ENCODE data around the gene TMPRSS11F.

The TMPRSS11F gene

DNA sequence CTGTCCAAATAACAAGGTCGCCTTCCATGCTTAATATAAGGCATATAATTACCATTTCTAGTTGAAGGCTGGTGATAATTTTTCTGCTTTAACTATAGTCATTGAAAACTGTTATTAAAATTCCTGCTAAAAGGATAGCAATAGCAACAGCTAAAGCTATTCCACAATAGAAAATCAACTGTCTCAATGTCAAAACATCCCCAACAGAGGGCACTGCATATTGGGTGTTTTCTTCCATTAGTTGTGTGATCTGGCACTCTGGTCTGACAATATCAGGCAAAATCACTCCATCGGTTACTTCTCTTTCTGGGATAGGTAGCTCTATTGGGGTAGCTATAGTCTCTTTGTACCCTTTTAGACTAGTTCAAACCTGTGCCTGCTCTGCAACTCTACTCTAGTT is 53.5 kb downstream of the TMPRSS11F start:
- H3K36me3 ChIP-seq (ENCODE audit: control insufficient read depth, insufficient read depth, low read length), result no peaks in the 10 kb centered on the region
- no peak overlapping the region for H3K9ac ChIP-seq (ENCODE audit: low read depth, low read length)
- H3K27me3 ChIP-seq (ENCODE audit: control insufficient read depth, insufficient read depth, low read length), result no peaks in the 10 kb centered on the region
- no peak overlapping the region for H3K4me3 ChIP-seq (ENCODE audit: low read depth, low read length)
- peaks cover 15% of the 10 kb centered on the region for H3K4me1 ChIP-seq (ENCODE audit: control insufficient read depth, insufficient read depth, low read length)
- no peaks in the 10 kb centered on the region for H3K9me3 ChIP-seq (ENCODE audit: control insufficient read depth, insufficient read depth, low read length)

DNA sequence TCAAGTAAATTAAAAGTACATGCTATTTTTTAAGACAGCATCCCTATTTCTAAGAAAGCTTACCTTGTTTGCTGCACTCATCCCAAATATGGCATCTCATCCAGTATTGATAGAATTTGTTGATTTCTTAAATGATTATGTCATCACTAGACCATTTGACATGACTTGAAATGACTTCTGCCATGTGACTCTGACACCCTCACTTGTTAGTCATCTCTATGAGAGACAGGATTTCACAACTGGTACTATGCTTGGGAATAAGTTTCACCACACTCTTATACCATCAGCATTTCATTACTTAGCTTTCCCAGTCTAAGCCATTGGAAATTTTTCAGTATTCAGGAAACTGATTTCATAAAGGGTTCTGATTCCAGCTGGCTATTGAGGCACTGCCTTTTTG is 55.3 kb downstream of the TMPRSS11F start:
- Histone ChIP-seq H3K4me1 (ENCODE audit: control insufficient read depth, insufficient read depth, low read length) (peaks cover 7% of the 10 kb centered on the region), H3K9me3 (ENCODE audit: control insufficient read depth, insufficient read depth, low read length) (no peaks in the 10 kb centered on the region), H3K9ac (ENCODE audit: low read depth, low read length) (no peak overlapping the region), H3K36me3 (ENCODE audit: control insufficient read depth, insufficient read depth, low read length) (no peaks in the 10 kb centered on the region), H3K27me3 (ENCODE audit: control insufficient read depth, insufficient read depth, low read length) (no peaks in the 10 kb centered on the region), H3K4me3 (ENCODE audit: low read depth, low read length) (no peak overlapping the region)

GRCh38 chr4:68070302-68070701 is 59.4 kb downstream of the TMPRSS11F start:
- H3K4me3 ChIP-seq (ENCODE audit: low read depth, low read length), result no peak overlapping the region
- no peaks in the 10 kb centered on the region for H3K36me3 ChIP-seq (ENCODE audit: control insufficient read depth, insufficient read depth, low read length)
- H3K9me3 ChIP-seq (ENCODE audit: control insufficient read depth, insufficient read depth, low read length), result no peaks in the 10 kb centered on the region
- H3K9ac ChIP-seq (ENCODE audit: low read depth, low read length), result no peak overlapping the region
- H3K4me1 ChIP-seq (ENCODE audit: control insufficient read depth, insufficient read depth, low read length), result peaks cover 7% of the 10 kb centered on the region
- H3K27me3 ChIP-seq (ENCODE audit: control insufficient read depth, insufficient read depth, low read length), result no peaks in the 10 kb centered on the region

DNA sequence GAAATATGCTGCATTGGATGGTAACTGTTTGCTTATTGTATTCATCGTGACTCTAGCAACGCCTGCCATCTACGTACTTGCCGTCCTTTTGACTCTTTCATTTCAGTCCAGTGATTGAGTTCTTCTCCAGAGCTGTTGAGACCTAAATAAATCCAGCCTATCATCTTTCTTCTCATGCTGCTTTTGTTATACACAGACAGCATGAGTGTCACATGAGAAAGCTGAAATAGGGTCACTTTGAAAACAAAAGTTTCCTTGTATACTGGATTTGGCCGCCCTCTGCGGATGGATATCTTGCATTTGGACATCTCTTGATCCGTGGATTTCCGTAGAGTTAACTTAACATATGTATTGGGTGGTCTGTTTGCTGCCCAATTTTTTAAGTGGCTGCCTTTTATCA is 67.2 kb downstream of the TMPRSS11F start:
- H3K9me3 ChIP-seq (ENCODE audit: control insufficient read depth, insufficient read depth, low read length), result no peaks in the 10 kb centered on the region
- H3K4me1 ChIP-seq (ENCODE audit: control insufficient read depth, insufficient read depth, low read length), result no peaks in the 10 kb centered on the region
- H3K9ac ChIP-seq (ENCODE audit: low read depth, low read length), result no peak overlapping the region
- H3K36me3 ChIP-seq (ENCODE audit: control insufficient read depth, insufficient read depth, low read length), result no peaks in the 10 kb centered on the region
- no peak overlapping the region for H3K4me3 ChIP-seq (ENCODE audit: low read depth, low read length)
- H3K27me3 ChIP-seq (ENCODE audit: control insufficient read depth, insufficient read depth, low read length), result no peaks in the 10 kb centered on the region

DNA sequence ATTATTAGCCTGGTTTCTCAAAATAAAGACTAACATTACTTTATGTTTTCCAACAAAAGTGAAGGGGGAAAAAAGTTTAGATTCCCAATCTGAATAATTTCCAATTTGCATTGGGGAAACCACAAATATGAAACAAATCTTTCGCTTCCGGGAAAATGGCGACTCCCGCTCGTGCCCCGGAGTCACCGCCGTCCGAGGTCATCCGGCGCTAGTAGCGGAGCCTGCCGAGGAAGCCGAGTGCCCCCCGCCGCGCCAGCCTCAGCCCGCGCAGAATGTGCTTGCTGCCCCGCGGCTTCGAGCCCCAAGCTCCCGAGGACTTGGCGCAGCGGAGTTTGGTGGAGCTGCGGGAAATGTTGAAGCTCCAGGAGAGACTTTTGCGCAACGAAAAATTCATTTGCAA is 91.4 kb downstream of the TMPRSS11F start:
- no peaks in the 10 kb centered on the region for H3K9me3 ChIP-seq (ENCODE audit: control insufficient read depth, insufficient read depth, low read length)
- H3K4me1 ChIP-seq (ENCODE audit: control insufficient read depth, insufficient read depth, low read length), result no peaks in the 10 kb centered on the region
- no peak overlapping the region for H3K9ac ChIP-seq (ENCODE audit: low read depth, low read length)
- no peak overlapping the region for H3K4me3 ChIP-seq (ENCODE audit: low read depth, low read length)
- H3K27me3 ChIP-seq (ENCODE audit: control insufficient read depth, insufficient read depth, low read length), result no peaks in the 10 kb centered on the region
- no peaks in the 10 kb centered on the region for H3K36me3 ChIP-seq (ENCODE audit: control insufficient read depth, insufficient read depth, low read length)

- no peaks in the 10 kb centered on the region for H3K9me3 ChIP-seq (ENCODE audit: control insufficient read depth, insufficient read depth, low read length)
- no peak overlapping the region for H3K9ac ChIP-seq (ENCODE audit: low read depth, low read length)
- no peaks in the 10 kb centered on the region for H3K4me1 ChIP-seq (ENCODE audit: control insufficient read depth, insufficient read depth, low read length)
- no peak overlapping the region for H3K4me3 ChIP-seq (ENCODE audit: low read depth, low read length)
- H3K27me3 ChIP-seq (ENCODE audit: control insufficient read depth, insufficient read depth, low read length), result no peaks in the 10 kb centered on the region
- H3K36me3 ChIP-seq (ENCODE audit: control insufficient read depth, insufficient read depth, low read length), result no peaks in the 10 kb centered on the region
Observed at GRCh38 chr4:68021185-68021584, 108.5 kb downstream of the TMPRSS11F start.

DNA sequence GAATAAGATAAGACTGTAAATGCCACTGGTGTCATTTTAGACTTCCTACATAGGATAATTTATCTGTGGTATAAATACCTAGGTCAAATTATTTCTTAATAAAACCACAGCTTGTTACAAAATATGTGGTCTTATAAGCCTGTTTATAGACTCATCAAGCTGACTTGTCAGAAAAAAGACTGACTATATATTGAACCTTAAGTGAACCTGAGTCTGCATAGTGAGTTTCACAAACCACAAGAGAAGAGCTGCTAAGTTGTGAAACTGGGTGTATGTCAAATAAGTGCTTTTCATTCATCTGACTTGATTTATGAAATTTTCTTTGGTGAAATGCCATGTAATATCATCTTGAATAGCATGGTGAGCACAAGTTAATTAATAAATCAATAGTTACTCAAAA is 118.0 kb downstream of the TMPRSS11F start:
- H3K36me3 ChIP-seq (ENCODE audit: control insufficient read depth, insufficient read depth, low read length), result no peaks in the 10 kb centered on the region

More for the DNA sequence above, 118.0 kb downstream of the TMPRSS11F start:
- Histone ChIP-seq H3K9me3 (ENCODE audit: control insufficient read depth, insufficient read depth, low read length) (no peaks in the 10 kb centered on the region), H3K9ac (ENCODE audit: low read depth, low read length) (no peak overlapping the region), H3K27me3 (ENCODE audit: control insufficient read depth, insufficient read depth, low read length) (no peaks in the 10 kb centered on the region), H3K4me3 (ENCODE audit: low read depth, low read length) (no peak overlapping the region), H3K4me1 (ENCODE audit: control insufficient read depth, insufficient read depth, low read length) (no peaks in the 10 kb centered on the region)

All from iPS-15b (cell line).